Body of pancreas (tissue), 4 donors: ENCODE measurements around the gene ARPC2. TPM values are rescaled to one million over a fixed set of nuclear protein-coding genes. Genes with fewer than 3 reads are reported as not detected.
A peak's percentile ranks its signal among the peaks of the same experiment; 100 is the strongest.

Experiments used
- ATAC-seq: fragments of 150-250 bp; one replicate; pipeline ENCODE4 v1.9.1; 2016
- DNase-seq, 4 donors: peaks; one replicate each; pipeline ENCODE4 v3.0.0-alpha.2; 2019
- H3K27ac ChIP-seq, 4 donors: fragments of 200-600 bp; sonication (generic); 1 replicate in 3 of 4; 2 replicates in 1 of 4; pipeline versions ENCODE4 v1.5.1 to v1.6.1; 2016 to 2019; ENCODE audit warnings: mild to moderate bottlenecking in 1 of 4, mixed read lengths in 1 of 4, moderate library complexity in 1 of 4
- H3K27me3 ChIP-seq, 2 donors: fragments of 200-600 bp; sonication (generic); one replicate each; pipeline ENCODE4 v1.6.0; 2016; ENCODE audit warnings: mild to moderate bottlenecking in 1 of 2
- H3K36me3 ChIP-seq, 2 donors: fragments of 200-600 bp; sonication (generic); replicated peaks in 1 of 2; 2 replicates each; pipeline ENCODE4 v1.5.1; 2016; ENCODE audit warnings: low read depth in 2 of 2; ENCODE audit not compliant: insufficient read depth in 1 of 2
- H3K4me1 ChIP-seq: fragments of 200-600 bp; sonication (generic); one replicate; pipeline ENCODE4 v1.6.0; 2016
- H3K4me3 ChIP-seq, 2 donors: fragments of 200-600 bp; sonication (generic); 1 replicate in 1 of 2; 2 replicates in 1 of 2; pipeline ENCODE4 v1.5.1; 2016 to 2019
- H3K9me3 ChIP-seq, 3 donors: fragments of 200-600 bp; sonication (generic); 1 replicate in 2 of 3; 2 replicates in 1 of 3; pipeline ENCODE4 v1.5.1; 2016
- POLR2A ChIP-seq, 3 donors: fragments of 450-650 bp; IDR thresholded peaks; one replicate each; pipeline ENCODE4 v1.6.1; 2016; ENCODE audit warnings: antibody characterized with exemption in 3 of 3, mild to moderate bottlenecking in 2 of 3
- WGBS, 2 donors: methylation state at CpG; one replicate each; pipeline ENCODE4 v1.1.5; 2017; 5-methylcytosine and 5-hydroxymethylcytosine counted together
- intact Hi-C: fragments of 100-400 bp; cut with DNase I; formaldehyde crosslinking; loops from one replicate; pipeline ENCODE4 v1.15.1; 2023
- total RNA-seq, 2 donors: library from RNA; depleted of rRNA; stranded (reverse); fragments of >200 nt; gene quantifications; one replicate each; pipeline ENCODE4 v1.1.0, GENCODE V29; 2016
- TF ChIP-seq, protein P1 (sequence below), 7 experiments: fragments of 450-650 bp in 4 of 7; fragments of 200-600 bp in 3 of 7; sonication (generic) in 3 of 7; IDR thresholded peaks; one replicate each; pipeline ENCODE4 v1.5.1; 2016 to 2019; ENCODE audit warnings: antibody characterized with exemption in 7 of 7

ARPC2 gene
- total RNA-seq, 2 donors from 2014 or later: 68.6 to 96.2 TPM

DNA sequence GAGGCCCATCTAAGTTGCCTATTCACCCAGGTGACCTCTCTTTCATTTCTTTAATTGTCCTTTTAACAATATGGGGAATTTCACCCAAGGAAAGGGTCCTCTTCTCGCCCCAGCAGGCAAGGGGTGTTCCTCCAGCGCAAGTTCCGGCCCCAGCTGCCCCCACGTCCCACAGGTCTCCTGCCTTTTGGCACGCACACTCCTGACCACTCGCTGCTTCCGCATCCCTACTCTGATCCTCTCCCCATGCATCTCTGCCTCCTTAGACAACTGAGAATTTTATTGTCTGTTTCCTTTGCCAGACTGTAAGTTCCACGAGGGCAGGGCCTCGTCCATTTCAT lies 684 bp upstream of the ARPC2 start:
- Histone ChIP-seq H3K36me3 (no peaks in the 10 kb centered on the region), H3K27ac (peak overlapping the region; percentile 75 to 92 (median 84)), H3K4me1 (peaks cover 30% of the 10 kb centered on the region), H3K9me3 (no peaks in the 10 kb centered on the region), H3K4me3 (peak overlapping the region; percentile 95 to 99), H3K27me3 (no peaks in the 10 kb centered on the region)
- intact Hi-C loops: no loop called here
- DNase-seq (peak in 1 of 4 donors; percentile 14), ATAC-seq (peak; percentile 18)
- 42 to 43% methylated on average over 9 of the region's 9 CpGs for WGBS, 2 donors
- TF ChIP-seq, protein P1, sequence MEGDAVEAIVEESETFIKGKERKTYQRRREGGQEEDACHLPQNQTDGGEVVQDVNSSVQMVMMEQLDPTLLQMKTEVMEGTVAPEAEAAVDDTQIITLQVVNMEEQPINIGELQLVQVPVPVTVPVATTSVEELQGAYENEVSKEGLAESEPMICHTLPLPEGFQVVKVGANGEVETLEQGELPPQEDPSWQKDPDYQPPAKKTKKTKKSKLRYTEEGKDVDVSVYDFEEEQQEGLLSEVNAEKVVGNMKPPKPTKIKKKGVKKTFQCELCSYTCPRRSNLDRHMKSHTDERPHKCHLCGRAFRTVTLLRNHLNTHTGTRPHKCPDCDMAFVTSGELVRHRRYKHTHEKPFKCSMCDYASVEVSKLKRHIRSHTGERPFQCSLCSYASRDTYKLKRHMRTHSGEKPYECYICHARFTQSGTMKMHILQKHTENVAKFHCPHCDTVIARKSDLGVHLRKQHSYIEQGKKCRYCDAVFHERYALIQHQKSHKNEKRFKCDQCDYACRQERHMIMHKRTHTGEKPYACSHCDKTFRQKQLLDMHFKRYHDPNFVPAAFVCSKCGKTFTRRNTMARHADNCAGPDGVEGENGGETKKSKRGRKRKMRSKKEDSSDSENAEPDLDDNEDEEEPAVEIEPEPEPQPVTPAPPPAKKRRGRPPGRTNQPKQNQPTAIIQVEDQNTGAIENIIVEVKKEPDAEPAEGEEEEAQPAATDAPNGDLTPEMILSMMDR (IDR thresholded peaks at IDR 0.05): no peak
- TF ChIP-seq POLR2A (IDR thresholded peaks at IDR 0.05): no peak

DNA sequence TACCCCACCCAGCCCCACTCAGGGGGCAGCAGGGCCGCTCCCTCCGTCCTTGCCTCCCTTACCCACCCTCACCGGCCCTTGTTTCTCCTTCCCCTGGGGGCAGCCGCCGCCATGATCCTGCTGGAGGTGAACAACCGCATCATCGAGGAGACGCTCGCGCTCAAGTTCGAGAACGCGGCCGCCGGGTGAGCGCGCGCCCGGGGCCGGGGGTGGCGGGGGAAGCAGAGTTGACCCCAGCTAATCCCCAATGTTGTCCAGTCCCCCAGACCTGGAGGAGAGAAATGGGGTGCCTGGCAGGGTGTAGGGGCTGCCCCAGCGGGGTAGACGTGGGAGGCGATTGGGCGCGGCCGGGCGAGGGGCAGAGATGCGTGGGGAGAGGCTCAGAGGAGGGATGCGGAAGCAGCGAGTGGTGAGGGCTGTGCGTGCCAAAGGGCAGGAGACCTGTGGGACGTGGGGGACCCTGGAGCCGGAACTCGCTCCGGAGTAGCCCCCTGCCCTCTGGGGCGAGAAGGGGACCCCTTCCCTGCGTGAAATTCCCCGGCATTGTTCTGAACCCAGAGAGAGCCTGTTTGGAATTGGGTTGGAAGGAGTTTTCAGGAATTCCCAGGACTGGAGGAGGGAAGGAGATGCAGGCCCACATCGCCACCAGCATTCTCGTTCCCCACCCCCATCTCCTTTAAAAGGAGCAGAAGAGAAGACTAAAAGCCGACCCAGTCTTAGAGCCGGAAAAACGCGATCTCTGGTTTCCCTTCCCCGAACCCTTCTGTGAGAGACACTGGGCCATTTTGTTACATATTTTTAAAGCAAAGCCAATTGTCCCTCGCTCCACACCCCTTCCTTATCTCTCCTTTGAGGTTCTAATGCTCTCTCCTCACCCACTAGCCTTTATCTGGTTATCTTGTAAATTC lies 625 bp downstream of the ARPC2 start:
- no peak for TF ChIP-seq POLR2A (IDR thresholded peaks at IDR 0.05)
- TF ChIP-seq, protein P1 (IDR thresholded peaks at IDR 0.05): no peak
- H3K27ac ChIP-seq: peak overlapping the region; percentile 75 to 92 (median 84)
- peaks cover 39% of the 10 kb centered on the region for H3K4me1 ChIP-seq
- DNase-seq (peak; percentile 39 to 62 (median 39)), ATAC-seq (peak; percentile 45)
- intact Hi-C loops: no loop called here
- H3K36me3 ChIP-seq: no peaks in the 10 kb centered on the region
- no peaks in the 10 kb centered on the region for H3K27me3 ChIP-seq
- H3K4me3 ChIP-seq: peak overlapping the region; percentile 95 to 99
- WGBS, 2 donors: 0% methylated on average over 41 to 47 of the region's 47 CpGs
- no peaks in the 10 kb centered on the region for H3K9me3 ChIP-seq

DNA sequence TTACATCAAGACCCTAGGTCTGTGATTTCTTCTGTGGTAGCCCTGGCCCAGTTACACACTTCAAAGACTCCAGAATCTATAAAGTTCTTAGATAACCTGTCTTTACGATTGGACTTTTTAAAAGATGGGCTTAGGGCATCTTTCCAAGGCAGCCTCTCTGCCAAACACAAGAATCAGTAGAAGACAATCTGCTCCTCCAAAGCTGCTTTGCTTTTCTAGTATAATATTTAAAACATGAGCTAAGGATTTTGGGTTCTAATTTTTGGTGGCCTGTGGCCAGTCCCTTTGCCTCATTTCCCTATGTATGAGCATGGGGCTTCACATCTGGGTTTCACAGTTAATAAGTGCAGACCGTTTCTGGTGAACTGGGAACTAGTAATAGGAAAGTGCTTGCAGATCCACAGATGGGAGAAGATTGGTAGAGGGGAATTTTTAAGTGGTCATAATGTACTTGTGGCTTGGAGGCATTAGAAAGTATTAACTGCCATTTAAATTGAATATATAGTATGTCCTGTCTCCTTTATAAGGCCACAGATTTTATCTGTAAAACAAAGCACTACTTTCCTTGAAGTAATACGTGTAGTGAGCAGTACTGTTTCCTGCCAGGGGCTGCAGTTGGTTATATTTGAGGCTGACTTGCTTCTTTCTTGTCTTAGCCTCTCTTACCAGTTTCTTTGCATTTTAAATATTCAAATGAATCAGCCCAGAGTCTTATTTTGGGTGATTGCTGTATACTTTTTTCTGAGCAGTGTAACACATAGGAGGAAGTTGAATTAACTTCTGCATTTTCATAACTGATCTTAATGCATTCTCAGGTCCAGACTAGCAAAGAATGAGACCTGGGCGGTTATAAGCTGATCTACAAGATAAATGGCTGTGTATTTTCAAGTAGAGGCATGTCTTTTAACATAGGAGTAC lies 1.5 kb downstream of the ARPC2 start:
- Histone ChIP-seq H3K9me3 (no peaks in the 10 kb centered on the region), H3K27me3 (no peaks in the 10 kb centered on the region), H3K4me3 (peak overlapping the region in 1 of 2 donors; percentile 95), H3K4me1 (peaks cover 47% of the 10 kb centered on the region), H3K36me3 (no peaks in the 10 kb centered on the region), H3K27ac (peak overlapping the region in 3 of 4 donors; percentile 75 to 92 (median 88))
- DNase-seq (no peak), ATAC-seq (no peak)
- WGBS, 2 donors: 18 to 23% methylated on average over 4 of the region's 4 CpGs
- intact Hi-C loops: no loop called here
- TF ChIP-seq POLR2A (IDR thresholded peaks at IDR 0.05): no peak
- TF ChIP-seq, protein P1 (IDR thresholded peaks at IDR 0.05): no peak

DNA sequence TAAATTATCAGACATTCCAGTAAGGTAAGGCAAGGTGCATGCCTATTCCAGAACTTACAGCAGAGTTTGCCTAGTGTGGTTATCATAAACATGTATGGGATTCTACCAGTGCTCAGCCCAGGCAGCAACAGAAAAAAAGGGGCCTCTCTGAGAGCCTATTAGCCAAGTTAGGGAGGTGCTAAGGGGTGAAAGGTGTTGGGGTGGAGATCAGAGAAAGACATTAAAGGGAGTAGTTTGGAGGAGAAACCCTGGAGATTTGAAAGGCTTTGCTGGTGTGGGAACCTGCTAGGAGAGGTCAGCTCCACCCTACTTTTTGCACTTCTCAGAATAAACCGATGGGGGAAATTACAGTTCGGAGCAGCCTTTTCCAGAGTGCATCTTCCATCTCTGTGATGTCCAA lies 2.9 kb downstream of the ARPC2 start:
- WGBS, 2 donors: 60 to 72% methylated on average over 2 of the region's 2 CpGs
- TF ChIP-seq, protein P1 (IDR thresholded peaks at IDR 0.05): no peak
- no peak for TF ChIP-seq POLR2A (IDR thresholded peaks at IDR 0.05)
- no peaks in the 10 kb centered on the region for H3K27me3 ChIP-seq
- H3K4me1 ChIP-seq: peaks cover 47% of the 10 kb centered on the region
- no peak overlapping the region for H3K4me3 ChIP-seq
- H3K27ac ChIP-seq: no peak overlapping the region
- intact Hi-C loops: no loop called here
- DNase-seq (no peak), ATAC-seq (no peak)
- no peaks in the 10 kb centered on the region for H3K36me3 ChIP-seq
- no peaks in the 10 kb centered on the region for H3K9me3 ChIP-seq
